Suppressor macrophage (primary cell): Measurements from ENCODE around the gene IL1RL1.
A peak's percentile ranks its signal among the peaks of the same experiment; 100 is the strongest.

ENCODE experiments used
- DNase-seq, 4 experiments: peaks; one replicate each; pipeline ENCODE4 v3.0.0-alpha.2; 2020 to 2022
- total RNA-seq, 17 experiments: gene quantifications; one replicate each; lab custom pipeline; 2026; ENCODE audit warnings: mixed read lengths in 6 of 17, inconsistent platforms in 3 of 17; lab: John Stamatoyannopoulos, UW

IL1RL1 gene
- 0 to 2.8 (median 0.13) reads per million in 17 experiments for total RNA-seq

DNA sequence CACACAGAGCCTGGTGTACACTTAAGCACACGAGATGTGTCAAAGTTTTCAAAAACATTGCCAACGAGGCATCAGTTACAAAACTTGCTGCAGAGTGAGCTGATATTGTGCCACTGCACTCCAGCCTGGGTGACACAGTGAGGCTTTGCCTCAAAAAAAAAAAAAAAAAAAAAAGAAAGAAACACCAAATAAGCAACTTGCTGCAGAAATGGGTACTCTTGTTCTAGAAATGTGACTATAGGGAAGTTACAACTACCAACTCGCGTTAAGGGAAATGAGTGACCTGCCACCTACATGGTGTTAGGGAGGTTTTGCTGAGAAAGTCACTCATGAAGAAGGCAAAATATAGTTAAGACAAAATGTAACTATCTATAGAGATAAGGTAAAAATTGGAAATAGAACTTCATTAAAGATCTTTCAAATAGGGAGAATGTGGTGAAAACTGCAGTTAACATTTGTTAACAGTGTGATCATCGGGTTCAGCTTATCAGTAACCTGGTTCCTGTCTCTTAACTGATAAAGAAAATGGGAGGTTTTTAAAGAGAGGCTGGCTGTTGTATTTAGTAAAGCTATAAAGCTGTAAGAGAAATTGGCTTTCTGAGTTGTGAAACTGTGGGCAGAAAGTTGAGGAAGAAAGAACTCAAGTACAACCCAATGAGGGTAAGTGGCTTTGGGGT is at the start of gene IL1RL1:
Gene IL1RL1, plus strand, starts transcription at position 600 of the 677 bp plus-strand sequence. CDS start 26,702 bp downstream, outside the sequence.
- peak; percentile 58 to 89 (median 74) for DNase-seq

- DNase-seq, result no peak
Observed at GRCh38 chr2:102262216-102263129, 48.9 kb upstream of the IL1RL1 start.

GRCh38 chr2:102264952-102265351 is 46.4 kb upstream of the IL1RL1 start:
- DNase-seq, result no peak

DNA sequence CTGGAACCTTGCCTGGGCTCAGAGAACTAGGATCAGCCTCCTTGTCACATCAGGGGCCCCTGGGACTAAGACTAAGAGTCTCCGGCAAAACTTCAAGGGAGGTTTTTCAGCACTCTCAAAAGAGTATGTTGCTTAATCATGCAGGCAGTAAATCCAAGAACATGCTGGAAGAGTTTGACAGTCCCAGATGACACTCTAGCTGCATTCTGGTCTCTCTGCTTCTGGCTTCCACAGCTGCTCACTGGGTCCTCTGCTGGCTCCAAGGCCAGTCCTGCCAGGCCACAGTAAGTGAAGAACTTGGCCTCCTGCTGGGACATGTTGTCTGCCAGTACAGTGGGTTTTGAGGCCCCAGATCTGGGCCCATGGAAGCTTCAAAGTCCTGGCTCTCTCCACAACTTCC is 45.2 kb upstream of the IL1RL1 start:
- DNase-seq, result no peak

- no peak for DNase-seq
Observed at GRCh38 chr2:102267774-102268173, 43.6 kb upstream of the IL1RL1 start.

DNA sequence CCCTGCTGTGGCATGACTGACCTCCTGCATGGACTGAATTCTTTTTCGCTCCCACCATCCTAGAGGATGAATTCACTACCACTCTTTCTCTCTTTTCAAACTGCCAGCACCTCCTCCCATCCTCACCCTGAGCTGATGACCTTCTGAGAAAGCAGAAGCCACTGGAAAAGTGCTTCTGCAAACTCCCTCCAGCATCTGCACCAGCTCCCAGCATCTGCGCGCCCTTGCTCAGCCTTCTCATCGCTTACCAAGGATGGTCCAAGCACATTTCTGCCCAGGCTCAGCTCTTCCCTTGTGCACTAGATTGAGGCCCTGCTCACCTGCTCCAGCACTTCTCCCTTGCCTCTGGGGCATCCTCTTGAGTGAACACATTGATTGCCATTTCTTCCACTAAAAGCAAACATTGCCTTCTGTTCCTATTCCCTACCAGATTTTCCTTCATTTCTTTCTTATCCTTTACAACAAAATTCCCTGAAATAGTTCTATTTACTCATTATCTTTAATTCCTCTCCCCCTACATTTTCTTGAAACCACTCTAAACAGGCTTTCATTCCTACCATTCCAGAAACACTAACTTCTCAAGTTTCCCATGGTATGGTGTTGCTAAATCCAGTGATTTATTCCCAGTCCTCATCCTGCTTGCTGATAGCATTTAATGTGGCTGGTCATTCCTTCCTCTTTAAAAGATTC is 42.7 kb upstream of the IL1RL1 start:
- peak; percentile 32 to 56 (median 45) for DNase-seq

DNA sequence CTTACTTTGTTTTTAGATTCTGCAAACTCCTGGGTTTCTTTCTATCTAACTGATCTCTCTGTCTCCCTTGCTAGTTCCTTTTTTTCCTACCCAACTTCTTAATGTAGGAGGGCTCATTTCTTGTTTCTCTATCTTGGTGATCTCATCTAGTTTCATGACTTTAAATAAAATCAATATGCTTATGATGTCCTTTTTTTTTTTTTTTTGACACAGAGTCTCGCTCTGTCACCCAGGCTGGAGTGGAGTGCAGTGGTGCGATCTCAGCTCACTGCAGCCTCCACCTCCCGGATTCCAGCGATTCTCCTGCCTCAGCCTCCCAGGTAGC is 42.2 kb upstream of the IL1RL1 start:
- peak in 3 of 4 experiments; percentile 10 to 85 (median 78) for DNase-seq

- DNase-seq, result no peak
Observed at GRCh38 chr2:102271844-102272243, 39.5 kb upstream of the IL1RL1 start.

DNA sequence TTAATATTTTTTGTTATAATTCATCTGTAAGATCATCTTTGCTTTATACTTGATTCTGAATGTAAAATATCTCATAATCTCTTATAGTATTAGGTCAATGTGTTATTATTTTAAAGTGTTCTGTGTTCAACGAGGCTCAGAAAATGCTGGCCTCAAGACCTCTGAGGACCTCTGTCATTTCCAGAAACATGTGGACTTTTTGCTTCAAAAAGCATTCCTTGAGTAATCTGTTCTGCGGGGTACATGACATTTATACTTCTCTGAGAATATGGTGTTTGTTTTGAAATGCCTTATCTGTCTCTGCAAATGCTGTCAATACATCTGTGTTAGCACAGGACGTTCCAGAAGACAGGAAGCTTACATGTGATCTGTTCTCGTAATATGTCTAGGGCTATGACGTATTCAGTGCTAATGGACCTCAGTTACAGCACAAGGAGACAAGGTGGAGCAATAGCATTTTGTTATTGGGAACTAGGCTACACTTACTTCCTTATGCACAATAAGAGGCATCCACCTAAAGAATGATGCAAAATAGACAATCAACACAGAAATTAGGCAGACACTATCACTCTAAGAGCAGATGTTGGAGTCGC is 37.6 kb upstream of the IL1RL1 start:
- peak; percentile 35 to 85 (median 52) for DNase-seq

DNA sequence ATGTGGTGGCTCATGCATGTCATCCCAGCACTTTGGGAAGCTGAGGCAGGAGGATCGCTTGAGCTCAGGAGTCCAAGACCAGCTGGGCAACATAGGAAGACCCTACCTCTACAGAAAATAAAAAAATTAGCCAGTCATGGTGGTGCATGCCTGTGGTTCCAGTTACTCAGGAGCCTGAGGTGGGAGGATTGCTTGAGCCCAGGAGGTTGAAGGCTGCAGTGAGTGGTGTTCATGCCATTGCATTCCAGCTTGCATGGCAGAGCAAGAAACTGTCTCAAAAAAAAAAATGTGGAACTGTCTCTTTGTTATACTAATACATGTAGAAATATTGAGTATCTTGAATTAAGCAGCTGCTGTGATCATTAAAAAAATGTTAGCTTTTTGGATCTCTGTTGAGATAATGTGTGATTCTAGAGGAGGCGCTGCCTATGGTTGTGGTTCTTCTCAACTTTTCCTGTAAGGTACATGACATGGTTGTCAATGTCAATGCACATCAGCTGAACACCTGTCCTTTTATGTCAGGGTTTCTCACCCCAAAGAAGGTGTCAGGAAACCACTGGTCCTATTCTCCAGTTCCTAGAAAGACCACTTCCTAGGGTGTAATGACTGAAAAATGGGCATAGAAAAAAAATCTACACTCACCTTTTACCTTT is 34.7 kb upstream of the IL1RL1 start:
- no peak for DNase-seq

- DNase-seq, result no peak
Observed at GRCh38 chr2:102277202-102277700, 34.1 kb upstream of the IL1RL1 start.

DNA sequence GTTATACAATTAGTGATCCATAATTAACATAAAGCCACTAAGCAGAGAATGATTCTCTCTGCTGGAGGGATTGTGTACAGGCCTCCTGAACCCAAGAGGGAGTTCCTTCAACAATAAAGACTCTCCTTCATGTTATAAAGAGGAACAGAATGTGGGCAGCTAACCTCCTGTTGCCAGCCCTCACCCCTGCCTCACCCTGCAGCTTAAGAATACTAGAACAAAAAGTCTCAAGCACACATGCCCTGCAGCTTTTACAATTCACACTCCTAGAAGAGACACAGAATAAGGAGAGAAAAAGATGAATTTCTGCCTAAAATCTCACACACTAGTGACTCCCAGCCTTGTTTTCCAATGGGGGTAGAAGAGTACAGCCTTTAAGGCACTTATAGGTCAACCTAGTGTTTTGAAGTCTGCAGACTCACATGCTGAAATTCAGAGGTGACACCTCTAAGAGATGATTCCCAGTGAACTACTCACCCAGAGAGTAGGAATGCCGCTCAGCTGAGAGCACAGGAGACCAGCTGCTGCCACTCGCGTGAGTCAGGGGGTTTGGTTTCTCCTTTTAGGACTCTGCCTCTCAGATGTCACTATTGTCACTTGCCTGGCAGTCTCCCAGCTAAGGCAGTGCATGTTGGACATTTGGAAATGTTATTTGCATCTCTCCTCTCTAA is 32.5 kb upstream of the IL1RL1 start:
- DNase-seq, result peak in 3 of 4 experiments; percentile 61 to 65 (median 62)

GRCh38 chr2:102279391-102279735 is 32.0 kb upstream of the IL1RL1 start:
- DNase-seq, result no peak

DNA sequence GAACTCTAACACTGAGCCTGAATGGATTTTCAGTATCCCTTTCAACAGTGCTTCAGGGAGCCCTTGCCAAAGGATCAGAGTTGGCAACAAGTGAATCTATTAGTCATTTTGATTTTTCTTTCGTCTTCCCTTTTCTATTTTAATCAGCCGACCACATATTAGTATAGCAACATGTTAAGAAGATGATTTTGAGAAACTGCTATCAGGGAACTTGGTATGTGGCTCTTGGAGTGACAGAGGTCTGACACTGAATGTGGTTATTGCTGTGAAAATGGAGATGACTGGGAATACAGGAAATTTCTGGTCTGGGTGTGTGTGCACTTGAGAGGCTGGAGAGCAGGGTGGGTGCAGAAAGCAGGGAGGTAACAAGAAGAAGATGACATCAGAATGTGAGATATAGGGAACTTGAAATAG is 28.7 kb upstream of the IL1RL1 start:
- peak; percentile 45 to 79 (median 56) for DNase-seq

DNA sequence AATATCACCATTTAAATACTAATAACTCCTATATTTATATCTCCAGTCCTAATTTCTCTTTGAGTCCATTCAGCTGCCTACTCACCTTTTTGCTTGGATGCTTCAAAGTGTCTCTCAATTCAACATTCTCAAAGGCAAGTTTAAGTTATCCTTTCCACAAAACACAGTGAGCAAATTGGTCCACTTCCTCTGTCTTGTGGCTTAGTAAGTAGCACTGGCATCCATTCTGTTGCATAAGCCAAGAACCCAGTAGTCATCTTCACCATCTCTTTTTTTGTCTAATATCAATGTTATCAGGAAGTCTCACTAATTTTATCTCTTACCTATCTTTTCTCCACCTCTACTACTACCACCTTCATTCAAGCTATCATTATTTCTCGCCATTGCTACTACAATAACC is 27.4 kb upstream of the IL1RL1 start:
- peak in 3 of 4 experiments; percentile 20 to 44 (median 40) for DNase-seq

DNA sequence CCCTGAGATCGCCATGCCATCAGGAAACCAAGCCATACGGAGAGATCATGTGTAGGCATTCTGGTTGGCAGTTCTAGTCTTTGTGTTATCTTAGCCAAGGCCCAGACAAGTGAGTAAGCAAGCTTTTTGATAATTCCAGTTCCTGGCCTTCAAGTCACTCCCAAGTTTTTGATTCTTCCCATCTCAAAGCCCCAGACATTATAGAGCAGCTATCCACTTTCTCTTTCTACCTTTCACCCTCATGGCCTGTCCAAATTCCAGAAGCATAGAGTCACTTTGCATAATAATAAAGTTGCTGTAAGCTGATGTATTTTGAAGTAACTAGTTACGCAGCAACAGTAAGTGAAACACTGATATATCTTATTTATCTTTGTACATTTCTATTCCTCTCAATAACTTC is 26.8 kb upstream of the IL1RL1 start:
- no peak for DNase-seq

DNA sequence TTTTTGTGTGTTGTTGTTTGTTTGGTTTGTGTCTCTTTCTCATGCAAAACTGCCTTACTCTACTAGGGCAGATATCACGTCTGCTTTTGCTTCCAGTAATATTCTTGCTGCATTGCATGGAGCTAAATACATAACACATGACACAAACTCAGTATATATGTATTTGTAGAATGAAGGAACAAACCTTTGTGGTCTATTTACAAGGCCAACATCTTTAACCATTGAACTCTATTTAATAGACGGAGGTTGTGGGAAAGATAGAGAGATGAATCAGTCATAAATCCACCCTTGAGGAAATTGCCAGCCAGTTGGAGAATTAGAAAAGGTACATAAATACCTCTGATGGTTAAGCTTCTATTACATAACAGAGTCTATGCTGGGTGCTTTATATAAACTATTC is 26.0 kb upstream of the IL1RL1 start:
- no peak for DNase-seq

- no peak for DNase-seq
Observed at GRCh38 chr2:102286041-102286440, 25.3 kb upstream of the IL1RL1 start.

DNA sequence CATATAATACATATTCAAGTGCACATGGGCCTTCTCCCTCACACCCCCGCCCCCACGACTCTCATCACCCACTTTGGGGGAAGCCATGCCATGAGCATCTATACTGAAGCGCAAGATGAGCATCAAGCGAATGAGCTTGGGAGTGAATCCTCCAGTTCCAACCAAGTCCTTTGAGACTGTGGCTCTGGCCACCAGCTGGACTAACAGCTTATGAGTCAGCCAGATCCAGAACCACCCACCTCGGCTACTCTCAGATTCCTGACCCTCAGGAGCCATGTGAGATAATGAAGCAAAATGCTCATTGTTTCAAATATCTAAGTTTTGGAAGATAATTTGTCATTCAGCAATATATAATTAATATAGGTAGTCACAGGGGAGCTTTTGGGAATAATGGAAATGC is 22.2 kb upstream of the IL1RL1 start:
- no peak for DNase-seq

DNA sequence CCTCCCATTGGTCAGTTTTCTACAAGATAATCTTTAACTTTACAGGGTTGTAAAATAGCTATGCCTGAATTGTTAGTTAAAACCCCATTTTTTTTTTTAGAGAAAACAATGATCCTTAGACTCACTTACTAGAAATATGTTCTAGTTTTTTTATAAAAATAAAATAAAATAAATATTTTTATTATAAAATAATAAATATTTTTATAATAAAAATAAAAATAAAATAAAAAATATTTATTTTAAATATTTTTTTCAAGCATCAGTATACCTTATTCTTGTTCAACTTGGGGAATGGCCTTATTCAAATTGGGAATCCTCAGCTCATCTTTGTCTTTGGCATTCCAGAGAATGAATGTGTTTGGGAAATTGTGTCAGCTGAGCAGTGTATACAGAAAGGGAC is 20.8 kb upstream of the IL1RL1 start:
- no peak for DNase-seq

GRCh38 chr2:102291319-102292075 is 19.9 kb upstream of the IL1RL1 start:
- peak; percentile 61 to 79 (median 76) for DNase-seq
